Stimulated activated CD4-positive, alpha-beta T cell treated with anti-CD3 and anti-CD28 coated beads, Interleukin-4, amount 100 ng/mL, for 48 hours (primary cell): ENCODE measurements around the gene RAPGEF4.

Experiments used
- DNase-seq, 2 donors: peaks; one replicate each; pipeline ENCODE4 v3.0.0-alpha.2; 2020; ENCODE audit warnings: low read depth in 2 of 2

RAPGEF4 gene

GRCh38 chr2:172937884-172938712, 202.5 kb downstream of the RAPGEF4 start:
- no peak for DNase-seq

- no peak for DNase-seq
These were observed 203.2 kb downstream of the RAPGEF4 start for GRCh38 chr2:172938713-172939375.

GRCh38 chr2:172943539-172943938, 207.9 kb downstream of the RAPGEF4 start:
- DNase-seq = no peak

GRCh38 chr2:172944022-172944793, 208.6 kb downstream of the RAPGEF4 start:
- no peak for DNase-seq

- no peak for DNase-seq
These were observed 209.3 kb downstream of the RAPGEF4 start for GRCh38 chr2:172944794-172945509.

- DNase-seq = no peak
These were observed 209.8 kb downstream of the RAPGEF4 start for GRCh38 chr2:172945510-172945850.

- no peak for DNase-seq
These were observed 212.0 kb downstream of the RAPGEF4 start for GRCh38 chr2:172947461-172948153.

- DNase-seq = no peak
These were observed 213.9 kb downstream of the RAPGEF4 start for GRCh38 chr2:172949522-172949921.

GRCh38 chr2:172950565-172950964, 214.9 kb downstream of the RAPGEF4 start:
- DNase-seq = no peak

GRCh38 chr2:172951554-172951953, 215.9 kb downstream of the RAPGEF4 start:
- no peak for DNase-seq

- no peak for DNase-seq
These were observed 217.8 kb downstream of the RAPGEF4 start for GRCh38 chr2:172953411-172953810.

- DNase-seq = no peak
These were observed 218.6 kb downstream of the RAPGEF4 start for GRCh38 chr2:172953970-172954852.

GRCh38 chr2:172955587-172955986, 219.9 kb downstream of the RAPGEF4 start:
- no peak for DNase-seq

- no peak for DNase-seq
These were observed 222.1 kb downstream of the RAPGEF4 start for GRCh38 chr2:172957734-172958133.

GRCh38 chr2:172962082-172962481, 226.4 kb downstream of the RAPGEF4 start:
- no peak for DNase-seq

- no peak for DNase-seq
These were observed 227.2 kb downstream of the RAPGEF4 start for GRCh38 chr2:172962824-172963223.

- no peak for DNase-seq
These were observed 229.0 kb downstream of the RAPGEF4 start for GRCh38 chr2:172964511-172965139.

GRCh38 chr2:172965433-172966212, 230.0 kb downstream of the RAPGEF4 start:
- no peak for DNase-seq
